GM06990 (cell line): ENCODE results near the gene ANKH.

Source experiments
- DNase-seq: peaks from one replicate; pipeline ENCODE4 v3.0.0-alpha.2; 2011; ENCODE audit not compliant: insufficient read length; ENCODE audit errors: extremely low read depth
- H3K27me3 ChIP-seq: replicated peaks from 2 replicates; pipeline ENCODE4 v1.6.0; 2011; ENCODE audit warnings: low read length; ENCODE audit not compliant: control insufficient read depth, insufficient read depth
- H3K36me3 ChIP-seq: 2 replicates; pipeline ENCODE4 v1.5.1; 2011; ENCODE audit warnings: low read length; ENCODE audit not compliant: control insufficient read depth, insufficient read depth
- H3K4me3 ChIP-seq: replicated peaks from 2 replicates; pipeline ENCODE4 v1.5.1; 2011; ENCODE audit warnings: low read depth, mild to moderate bottlenecking, control low read depth, low read length
- CTCF ChIP-seq: IDR thresholded peaks from 2 replicates; pipeline ENCODE4 v1.5.1; 2011; ENCODE audit warnings: low read length, control low read depth, mild to moderate bottlenecking, inconsistent platforms; ENCODE audit not compliant: insufficient read depth, poor library complexity, severe bottlenecking

The ANKH gene

GRCh38 chr5:14873093-14873492, 1.5 kb upstream of the ANKH start:
- Histone ChIP-seq H3K27me3 (no peaks in the 10 kb centered on the region), H3K36me3 (no peaks in the 10 kb centered on the region), H3K4me3 (no peak overlapping the region)
- DNase-seq, result no peak
- no peak for TF ChIP-seq CTCF

- no peaks in the 10 kb centered on the region for H3K36me3 ChIP-seq
- DNase-seq, result peak; percentile 68
- no peaks in the 10 kb centered on the region for H3K27me3 ChIP-seq
- TF ChIP-seq CTCF, result no peak
- peak overlapping the region; percentile 64 for H3K4me3 ChIP-seq
Observed at GRCh38 chr5:14872070-14872989, 752 bp upstream of the ANKH start.

GRCh38 chr5:14870337-14871213, 1.0 kb downstream of the ANKH start:
- peak; percentile 30 for DNase-seq

GRCh38 chr5:14869668-14870164, 1.9 kb downstream of the ANKH start:
- Histone ChIP-seq H3K4me3 (peak overlapping the region; percentile 78), H3K27me3 (no peaks in the 10 kb centered on the region), H3K36me3 (no peaks in the 10 kb centered on the region)
- TF ChIP-seq CTCF, result no peak
- DNase-seq, result no peak

More at GRCh38 chr5:14870337-14871213, 1.0 kb downstream of the ANKH start:
- no peak for TF ChIP-seq CTCF
- H3K36me3 ChIP-seq, result no peaks in the 10 kb centered on the region
- H3K4me3 ChIP-seq, result peak overlapping the region; percentile 78
- H3K27me3 ChIP-seq, result no peaks in the 10 kb centered on the region

- Histone ChIP-seq H3K36me3 (no peaks in the 10 kb centered on the region), H3K4me3 (no peak overlapping the region), H3K27me3 (no peaks in the 10 kb centered on the region)
- no peak for TF ChIP-seq CTCF
- DNase-seq, result no peak
Observed at GRCh38 chr5:14869233-14869632, 2.3 kb downstream of the ANKH start.
